ENCODE results near the gene TTN. TPM values are rescaled to one million over a fixed set of nuclear protein-coding genes. Genes with fewer than 3 reads are reported as not detected.

Gene TTN
- total RNA-seq, 1 experiment from 2014 or later, result not detected

- TF ChIP-seq EZH2 (IDR thresholded peaks at IDR 0.05; ENCODE audit: low read depth), result no peak
- no peak for TF ChIP-seq CTCF (conservative IDR thresholded peaks at IDR 0.05)
- H3K36me3 ChIP-seq (ENCODE audit: low read depth), result peaks cover 69% of the 10 kb centered on the region
- no TSS peak for BruUV-seq (replicated peaks)
Observed at GRCh38 chr2:178496049-178496448, 311.2 kb downstream of the TTN start.

GRCh38 chr2:178491612-178492011, 315.6 kb downstream of the TTN start:
- Histone ChIP-seq H3K4me2 (no peak overlapping the region), H3K4me3 (no peak overlapping the region), H2AFZ (no peak overlapping the region), H3K79me2 (ENCODE audit: low read depth) (peaks cover 33% of the 10 kb centered on the region), H3K9me2 (ENCODE audit: insufficient read depth) (no peaks in the 10 kb centered on the region), H4K20me1 (ENCODE audit: insufficient read depth) (peaks cover 37% of the 10 kb centered on the region), H3K27me3 (ENCODE audit: insufficient read depth, low read depth) (no peaks in the 10 kb centered on the region), H3F3A (ENCODE audit: insufficient read depth, low read depth) (no peaks in the 10 kb centered on the region; the same call in 1 of the 2 replicates), H3K9me3 (ENCODE audit: insufficient read depth, low read depth) (no peaks in the 10 kb centered on the region), H3K27ac (no peak overlapping the region), H3K36me3 (ENCODE audit: low read depth) (peaks cover 76% of the 10 kb centered on the region), H3K4me1 (replicated peaks; ENCODE audit: insufficient read depth) (no peaks in the 10 kb centered on the region)
- intact Hi-C loops (cut with micrococcal nuclease; ENCODE audit: unreplicated experiment), result no loop called here
- DNase-seq, result no peak
- TF ChIP-seq CTCF (conservative IDR thresholded peaks at IDR 0.05), result no peak
- no peak for TF ChIP-seq EZH2 (IDR thresholded peaks at IDR 0.05; ENCODE audit: low read depth)
- CTCF ChIA-PET, result no interaction called here
- no TSS peak for BruUV-seq (replicated peaks)
- POLR2A ChIA-PET (ENCODE audit: unreplicated experiment), result no interaction called here

More at GRCh38 chr2:178496049-178496448, 311.2 kb downstream of the TTN start:
- ChIA-PET POLR2A (ENCODE audit: unreplicated experiment) (no interaction called here), CTCF (no interaction called here)
- Histone ChIP-seq H3K9me3 (ENCODE audit: insufficient read depth, low read depth) (no peaks in the 10 kb centered on the region), H3F3A (ENCODE audit: insufficient read depth, low read depth) (peaks cover under 1% of the 10 kb centered on the region; the same call in 1 of the 2 replicates), H3K4me2 (no peak overlapping the region), H3K27me3 (ENCODE audit: insufficient read depth, low read depth) (no peaks in the 10 kb centered on the region), H3K79me2 (ENCODE audit: low read depth) (no peaks in the 10 kb centered on the region), H3K27ac (no peak overlapping the region), H3K4me1 (replicated peaks; ENCODE audit: insufficient read depth) (no peaks in the 10 kb centered on the region), H4K20me1 (ENCODE audit: insufficient read depth) (peaks cover 16% of the 10 kb centered on the region), H2AFZ (no peak overlapping the region), H3K9me2 (ENCODE audit: insufficient read depth) (no peaks in the 10 kb centered on the region), H3K4me3 (no peak overlapping the region)
- intact Hi-C loops (cut with micrococcal nuclease; ENCODE audit: unreplicated experiment), result no loop called here
- DNase-seq, result no peak

- peaks cover 75% of the 10 kb centered on the region for H4K20me1 ChIP-seq (ENCODE audit: insufficient read depth)
- H3K4me2 ChIP-seq, result no peak overlapping the region
- CTCF ChIA-PET, result interaction anchor here (0.5 kb wide), 1 partner anchor 34 kb away, joined by 6 read pairs; no protein-coding TSS in a partner anchor
- H3K27me3 ChIP-seq (ENCODE audit: insufficient read depth, low read depth), result no peaks in the 10 kb centered on the region
- intact Hi-C loops (cut with micrococcal nuclease; ENCODE audit: unreplicated experiment), result loop anchor here (2.0 kb wide), 1 partner anchor 17 kb away; no protein-coding TSS in a partner anchor
- no peaks in the 10 kb centered on the region for H3K9me2 ChIP-seq (ENCODE audit: insufficient read depth)
- POLR2A ChIA-PET (ENCODE audit: unreplicated experiment), result interaction anchor here (0.6 kb wide), 1 partner anchor 34 kb away, joined by 3 read pairs; the partner anchor contains the start of genes PJVK and PRKRA
- H3K36me3 ChIP-seq (ENCODE audit: low read depth), result peaks cover 38% of the 10 kb centered on the region
- H2AFZ ChIP-seq, result no peak overlapping the region
- H3K9me3 ChIP-seq (ENCODE audit: insufficient read depth, low read depth), result no peaks in the 10 kb centered on the region
- H3K4me3 ChIP-seq, result no peak overlapping the region
- H3F3A ChIP-seq (ENCODE audit: insufficient read depth, low read depth), result no peaks in the 10 kb centered on the region
- H3K27ac ChIP-seq, result no peak overlapping the region
- no TSS peak for BruUV-seq (replicated peaks)
- no peak for DNase-seq
- peaks cover 94% of the 10 kb centered on the region for H3K79me2 ChIP-seq (ENCODE audit: low read depth)
- peaks cover 36% of the 10 kb centered on the region for H3K4me1 ChIP-seq (replicated peaks; ENCODE audit: insufficient read depth)
- TF ChIP-seq CTCF (conservative IDR thresholded peaks at IDR 0.05), result no peak
Observed at GRCh38 chr2:178485356-178485755, 321.9 kb downstream of the TTN start.

Measured in PC-9 (cell line).